GM23338 (cell line): ENCODE data around the gene PTK6. TPM values are rescaled to one million over a fixed set of nuclear protein-coding genes. Genes with fewer than 3 reads are reported as not detected.

Experiments used
- ATAC-seq: fragments of 200-7000 bp; cut with Tn5 transposase; 3 replicates; pipeline ENCODE4 v1.9.1; 2020
- DNase-seq: peaks from one replicate; pipeline ENCODE4 v3.0.0-alpha.2; 2015; ENCODE audit warnings: low spot score
- H2AFZ ChIP-seq: fragments of 200-600 bp; sonication (generic); 2 replicates; pipeline ENCODE4 v1.8.0; 2016; ENCODE audit warnings: antibody characterized with exemption, mild to moderate bottlenecking, moderate library complexity
- H3F3A ChIP-seq: fragments of 200-600 bp; sonication (generic); replicated peaks from 2 replicates; pipeline ENCODE4 v1.8.0; 2017; ENCODE audit warnings: antibody characterized with exemption, mixed run types, low read depth
- H3K27ac ChIP-seq: fragments of 200-600 bp; sonication (generic); 2 replicates; pipeline ENCODE4 v1.6.1; 2016; ENCODE audit warnings: low read depth
- H3K27me3 ChIP-seq: fragments of 200-600 bp; sonication (generic); 2 replicates; pipeline ENCODE4 v1.8.0; 2016; ENCODE audit warnings: mild to moderate bottlenecking, mixed run types, moderate library complexity; ENCODE audit not compliant: insufficient read depth
- H3K36me3 ChIP-seq: fragments of 200-600 bp; sonication (generic); 2 replicates; pipeline ENCODE4 v1.8.0; 2016; ENCODE audit warnings: mild to moderate bottlenecking; ENCODE audit not compliant: insufficient read depth
- H3K4me1 ChIP-seq: fragments of 200-600 bp; sonication (generic); 2 replicates; pipeline ENCODE4 v1.8.0; 2016; ENCODE audit warnings: mild to moderate bottlenecking, moderate library complexity; ENCODE audit not compliant: insufficient read depth
- H3K4me2 ChIP-seq: fragments of 200-600 bp; sonication (generic); 2 replicates; pipeline ENCODE4 v1.7.1; 2017; ENCODE audit warnings: mixed run types
- H3K4me3 ChIP-seq: fragments of 200-600 bp; sonication (generic); 2 replicates; pipeline ENCODE4 v1.6.1; 2016; ENCODE audit warnings: mixed run types
- H3K79me2 ChIP-seq: fragments of 200-600 bp; sonication (generic); replicated peaks from 2 replicates; pipeline ENCODE4 v1.8.0; 2017; ENCODE audit warnings: mild to moderate bottlenecking; ENCODE audit not compliant: insufficient read depth
- H3K9me2 ChIP-seq: fragments of 200-600 bp; sonication (generic); 2 replicates; pipeline ENCODE4 v1.8.0; 2017; ENCODE audit not compliant: insufficient read depth
- H4K20me1 ChIP-seq: fragments of 200-600 bp; sonication (generic); replicated peaks from 2 replicates; pipeline ENCODE4 v1.8.0; 2017; ENCODE audit warnings: mild to moderate bottlenecking; ENCODE audit not compliant: insufficient read depth
- H3K27ac Mint-ChIP-seq: 2 replicates; pipeline ENCODE4 v1.8.0; 2020; ENCODE audit warnings: inconsistent platforms, mild to moderate bottlenecking, moderate library complexity, mixed read lengths
- H3K27me3 Mint-ChIP-seq: 3 replicates; pipeline ENCODE4 v1.8.0; 2022; ENCODE audit warnings: low read depth, mild to moderate bottlenecking, moderate library complexity, mixed read lengths, inconsistent platforms; ENCODE audit not compliant: insufficient read depth, poor library complexity
- H3K36me3 Mint-ChIP-seq: 3 replicates; pipeline ENCODE4 v1.8.0; 2021; ENCODE audit warnings: low read depth, mild to moderate bottlenecking, inconsistent platforms, moderate library complexity, mixed read lengths
- H3K4me1 Mint-ChIP-seq: 3 replicates; pipeline ENCODE4 v1.8.0; 2020; ENCODE audit warnings: mild to moderate bottlenecking, inconsistent platforms, mixed read lengths
- H3K4me3 Mint-ChIP-seq: 3 replicates; pipeline ENCODE4 v1.8.0; 2021; ENCODE audit warnings: moderate library complexity, mild to moderate bottlenecking, inconsistent platforms, mixed read lengths
- H3K9me3 Mint-ChIP-seq: 3 replicates; pipeline ENCODE4 v1.8.0; 2020; ENCODE audit warnings: moderate library complexity, mild to moderate bottlenecking, inconsistent platforms, mixed read lengths
- JUNB ChIP-seq: IDR thresholded peaks from one replicate; pipeline ENCODE4 v1.6.1; 2016; ENCODE audit warnings: antibody characterized with exemption; ENCODE audit not compliant: unreplicated experiment
- POLR2AphosphoS5 ChIP-seq: IDR thresholded peaks from 2 replicates; pipeline ENCODE4 v1.6.1; 2016; ENCODE audit warnings: antibody characterized with exemption, low read depth
- REST ChIP-seq: IDR thresholded peaks from one replicate; pipeline ENCODE4 v1.6.1; 2018; ENCODE audit warnings: antibody characterized with exemption; ENCODE audit not compliant: unreplicated experiment
- STAT1 ChIP-seq: IDR thresholded peaks from one replicate; pipeline ENCODE4 v1.6.1; 2016; ENCODE audit warnings: antibody characterized with exemption; ENCODE audit not compliant: unreplicated experiment
- polyA plus RNA-seq: library from polyadenylated mRNA; unstranded; fragments of >200 nt; fragmentation: Nextera tagmentation; extraction: Ambion mirVana; gene quantifications from 2 replicates; pipeline ENCODE4 v1.2.1, GENCODE V29; 2016
- total RNA-seq: library from RNA; depleted of rRNA; stranded (reverse); fragments of >200 nt; shearing (Covaris generic); gene quantifications from 2 replicates; pipeline ENCODE4 v1.2.3, GENCODE V29; 2014
- TF ChIP-seq, protein P1 (sequence below), 2 experiments: fragments of 200-600 bp in 1 of 2; sonication (generic) in 1 of 2; conservative IDR thresholded peaks; 2 replicates each; pipeline versions ENCODE4 v1.5.1 to v1.6.1; 2016 to 2017; ENCODE audit warnings: antibody characterized with exemption in 2 of 2, low read depth in 2 of 2, mild to moderate bottlenecking in 2 of 2, moderate library complexity in 1 of 2

Gene PTK6
- total and polyA plus RNA-seq, 2 experiments from 2014 or later: 0.28 TPM; not detected in 1

DNA sequence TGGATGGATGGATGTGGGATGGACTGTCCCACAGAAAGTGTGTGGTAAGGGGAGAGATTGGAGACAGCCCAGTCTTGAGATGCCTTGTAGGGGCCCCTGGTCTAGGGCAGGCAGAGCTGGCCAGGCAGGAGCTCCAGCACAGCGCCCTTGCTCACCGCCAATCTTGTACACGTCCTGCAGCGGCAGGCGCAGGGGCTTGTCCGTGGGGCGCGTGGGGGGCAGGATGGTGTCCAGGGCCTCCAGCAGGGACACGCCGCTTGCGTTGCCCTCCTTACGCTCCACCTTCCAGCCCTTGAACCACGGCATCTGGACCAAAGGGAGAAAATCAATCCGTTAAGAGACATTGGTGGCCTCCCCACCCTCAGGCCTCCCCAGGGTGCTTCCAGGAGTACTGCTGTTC is 44.2 kb downstream of the PTK6 start:
- 0 out of 2 replicates have a peak, but pooled peaks cover 5% of the 10 kb centered on the region for H3K9me2 ChIP-seq
- H3F3A ChIP-seq: no peaks in the 10 kb centered on the region
- no peak overlapping the region for H2AFZ ChIP-seq
- H3K9me3 Mint-ChIP-seq: peaks cover 3% of the 10 kb centered on the region; the same call in 1 of the 3 replicates
- peaks cover 37% of the 10 kb centered on the region for H3K27me3 ChIP-seq
- peaks cover 3% of the 10 kb centered on the region; the same call in 2 of the 3 replicates for H3K4me1 Mint-ChIP-seq
- no peak for TF ChIP-seq POLR2AphosphoS5
- no peak for TF ChIP-seq REST
- H3K27ac ChIP-seq: no peak overlapping the region
- DNase-seq (no peak), ATAC-seq (no peak)
- no peaks in the 10 kb centered on the region for H3K36me3 ChIP-seq
- peaks cover 17% of the 10 kb centered on the region for H3K36me3 Mint-ChIP-seq
- H3K27ac Mint-ChIP-seq: no peak overlapping the region
- H3K4me2 ChIP-seq: no peak overlapping the region
- peaks cover 14% of the 10 kb centered on the region; the same call in 1 of the 2 replicates for H3K4me1 ChIP-seq
- peaks cover 34% of the 10 kb centered on the region for H3K27me3 Mint-ChIP-seq
- no peak overlapping the region for H3K4me3 Mint-ChIP-seq
- H3K79me2 ChIP-seq: no peaks in the 10 kb centered on the region
- H4K20me1 ChIP-seq: no peaks in the 10 kb centered on the region
- no peak overlapping the region for H3K4me3 ChIP-seq

- H3K9me3 Mint-ChIP-seq: peaks cover 3% of the 10 kb centered on the region; the same call in 1 of the 3 replicates
- Histone ChIP-seq H3K9me2 (0 out of 2 replicates have a peak, but pooled peaks cover 5% of the 10 kb centered on the region), H2AFZ (no peak overlapping the region), H3K4me2 (no peak overlapping the region), H3K27ac (no peak overlapping the region), H4K20me1 (no peaks in the 10 kb centered on the region), H3K4me3 (no peak overlapping the region), H3K27me3 (peaks cover 37% of the 10 kb centered on the region), H3K36me3 (no peaks in the 10 kb centered on the region), H3F3A (no peaks in the 10 kb centered on the region), H3K79me2 (no peaks in the 10 kb centered on the region), H3K4me1 (peaks cover 14% of the 10 kb centered on the region; the same call in 1 of the 2 replicates)
- peaks cover 17% of the 10 kb centered on the region for H3K36me3 Mint-ChIP-seq
- H3K27me3 Mint-ChIP-seq: peaks cover 31% of the 10 kb centered on the region
- DNase-seq (no peak), ATAC-seq (no peak)
- H3K27ac Mint-ChIP-seq: no peak overlapping the region
- no peak for TF ChIP-seq STAT1
- no peak overlapping the region; the same call in 2 of the 3 replicates for H3K4me3 Mint-ChIP-seq
- peaks cover 3% of the 10 kb centered on the region; the same call in 2 of the 3 replicates for H3K4me1 Mint-ChIP-seq
Measured at GRCh38 chr20:63492518-63492917, 44.7 kb downstream of the PTK6 start.

DNA sequence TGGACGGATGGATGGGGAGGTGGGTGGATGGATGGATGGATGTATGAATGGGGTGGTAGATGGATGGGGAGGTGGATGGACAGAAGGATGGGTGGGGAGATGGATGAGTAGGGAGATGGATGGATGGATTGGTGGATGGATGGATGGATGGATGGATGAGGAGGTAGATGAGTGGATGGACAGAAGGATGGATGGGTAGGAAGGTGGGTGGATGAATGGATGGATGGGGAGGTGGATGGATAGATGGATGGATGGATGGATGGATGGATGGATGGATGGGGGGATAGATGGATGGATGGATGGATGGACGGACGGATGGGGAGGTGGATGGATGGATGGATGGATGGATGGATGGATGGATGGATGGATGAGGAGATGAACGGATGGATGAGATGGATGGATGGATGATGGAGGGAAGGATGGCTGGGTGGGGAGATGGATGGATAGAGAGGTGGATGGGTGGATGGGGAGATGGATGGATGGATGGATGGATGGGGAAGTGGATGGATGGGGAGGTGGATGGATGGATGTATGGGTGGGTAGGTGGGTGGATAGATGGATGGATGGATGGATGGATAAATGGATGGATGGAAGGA is 45.4 kb downstream of the PTK6 start:
- H3K27ac ChIP-seq: no peak overlapping the region
- peaks cover 6% of the 10 kb centered on the region; the same call in 1 of the 2 replicates for H3K4me1 ChIP-seq
- no peaks in the 10 kb centered on the region for H3K36me3 ChIP-seq
- Mint-ChIP-seq H3K27me3 (peaks cover 26% of the 10 kb centered on the region), H3K4me1 (peaks cover 3% of the 10 kb centered on the region; the same call in 2 of the 3 replicates), H3K9me3 (peaks cover 3% of the 10 kb centered on the region; the same call in 1 of the 3 replicates), H3K4me3 (no peak overlapping the region), H3K36me3 (peaks cover 17% of the 10 kb centered on the region), H3K27ac (no peak overlapping the region)
- H3K4me2 ChIP-seq: no peak overlapping the region
- H3K4me3 ChIP-seq: no peak overlapping the region
- ATAC-seq: no peak
- peaks cover 33% of the 10 kb centered on the region for H3K27me3 ChIP-seq
- 0 out of 2 replicates have a peak, but pooled peaks cover 5% of the 10 kb centered on the region for H3K9me2 ChIP-seq
- no peaks in the 10 kb centered on the region for H3F3A ChIP-seq
- no peaks in the 10 kb centered on the region for H4K20me1 ChIP-seq
- TF ChIP-seq, protein P1, sequence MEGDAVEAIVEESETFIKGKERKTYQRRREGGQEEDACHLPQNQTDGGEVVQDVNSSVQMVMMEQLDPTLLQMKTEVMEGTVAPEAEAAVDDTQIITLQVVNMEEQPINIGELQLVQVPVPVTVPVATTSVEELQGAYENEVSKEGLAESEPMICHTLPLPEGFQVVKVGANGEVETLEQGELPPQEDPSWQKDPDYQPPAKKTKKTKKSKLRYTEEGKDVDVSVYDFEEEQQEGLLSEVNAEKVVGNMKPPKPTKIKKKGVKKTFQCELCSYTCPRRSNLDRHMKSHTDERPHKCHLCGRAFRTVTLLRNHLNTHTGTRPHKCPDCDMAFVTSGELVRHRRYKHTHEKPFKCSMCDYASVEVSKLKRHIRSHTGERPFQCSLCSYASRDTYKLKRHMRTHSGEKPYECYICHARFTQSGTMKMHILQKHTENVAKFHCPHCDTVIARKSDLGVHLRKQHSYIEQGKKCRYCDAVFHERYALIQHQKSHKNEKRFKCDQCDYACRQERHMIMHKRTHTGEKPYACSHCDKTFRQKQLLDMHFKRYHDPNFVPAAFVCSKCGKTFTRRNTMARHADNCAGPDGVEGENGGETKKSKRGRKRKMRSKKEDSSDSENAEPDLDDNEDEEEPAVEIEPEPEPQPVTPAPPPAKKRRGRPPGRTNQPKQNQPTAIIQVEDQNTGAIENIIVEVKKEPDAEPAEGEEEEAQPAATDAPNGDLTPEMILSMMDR (conservative IDR thresholded peaks at IDR 0.05; ENCODE audit: low read depth in 2 of 2): no peak
- no peak for TF ChIP-seq JUNB
- no peak for DNase-seq
- H3K79me2 ChIP-seq: no peaks in the 10 kb centered on the region
- H2AFZ ChIP-seq: no peak overlapping the region
